MM.1S (cell line): ENCODE data around the gene PLA2G2D.

Experiments used
- EZH2 ChIP-seq: fragments of 300-600 bp; sonication (generic); optimal IDR thresholded peaks from 2 replicates; pipeline ENCODE3; 2017; ENCODE audit warnings: low read depth, mild to moderate bottlenecking, antibody characterized with exemption, low read length, mixed read lengths
- TF ChIP-seq, protein P1 (sequence below): fragments of 300-600 bp; sonication (generic); IDR thresholded peaks from 2 replicates; pipeline ENCODE4 v1.5.1; 2016; ENCODE audit warnings: antibody characterized with exemption, low read length, mixed read lengths

DNA sequence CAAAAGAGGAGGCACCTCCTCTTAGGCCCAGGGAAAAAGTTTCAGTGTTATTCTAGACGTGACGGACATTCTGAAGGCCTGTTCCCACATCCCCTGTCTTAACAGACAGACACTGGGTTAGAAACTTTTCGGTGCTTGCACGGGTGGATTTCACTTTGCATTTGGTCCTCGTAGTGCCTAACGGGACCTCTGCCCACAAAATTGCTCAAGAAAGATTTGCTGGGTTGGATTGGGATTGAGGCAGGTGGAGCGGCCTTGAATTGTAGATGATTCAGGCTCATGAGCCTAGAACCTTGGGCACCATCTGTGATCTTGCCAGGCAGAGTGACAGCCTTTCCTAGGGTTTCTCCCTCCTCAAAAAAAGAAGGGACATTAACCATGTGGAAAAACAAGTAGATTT lies 46.6 kb downstream of the PLA2G2D start:
- TF ChIP-seq, protein P1, sequence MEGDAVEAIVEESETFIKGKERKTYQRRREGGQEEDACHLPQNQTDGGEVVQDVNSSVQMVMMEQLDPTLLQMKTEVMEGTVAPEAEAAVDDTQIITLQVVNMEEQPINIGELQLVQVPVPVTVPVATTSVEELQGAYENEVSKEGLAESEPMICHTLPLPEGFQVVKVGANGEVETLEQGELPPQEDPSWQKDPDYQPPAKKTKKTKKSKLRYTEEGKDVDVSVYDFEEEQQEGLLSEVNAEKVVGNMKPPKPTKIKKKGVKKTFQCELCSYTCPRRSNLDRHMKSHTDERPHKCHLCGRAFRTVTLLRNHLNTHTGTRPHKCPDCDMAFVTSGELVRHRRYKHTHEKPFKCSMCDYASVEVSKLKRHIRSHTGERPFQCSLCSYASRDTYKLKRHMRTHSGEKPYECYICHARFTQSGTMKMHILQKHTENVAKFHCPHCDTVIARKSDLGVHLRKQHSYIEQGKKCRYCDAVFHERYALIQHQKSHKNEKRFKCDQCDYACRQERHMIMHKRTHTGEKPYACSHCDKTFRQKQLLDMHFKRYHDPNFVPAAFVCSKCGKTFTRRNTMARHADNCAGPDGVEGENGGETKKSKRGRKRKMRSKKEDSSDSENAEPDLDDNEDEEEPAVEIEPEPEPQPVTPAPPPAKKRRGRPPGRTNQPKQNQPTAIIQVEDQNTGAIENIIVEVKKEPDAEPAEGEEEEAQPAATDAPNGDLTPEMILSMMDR: no peak
- TF ChIP-seq EZH2: no peak
